ENCODE data around the gene ZDHHC3.

- TF ChIP-seq CTCF (IDR thresholded peaks at IDR 0.05; ENCODE audit: insufficient read depth, low read length) = no peak
- no peak for TF ChIP-seq REST (IDR thresholded peaks at IDR 0.05; ENCODE audit: insufficient replicate concordance, low read depth)
- no peak for TF ChIP-seq POLR2AphosphoS5 (IDR thresholded peaks at IDR 0.05; ENCODE audit: low read depth)
These were observed 33.6 kb downstream of the ZDHHC3 start for GRCh38 chr3:44942202-44942921.
